CD4-positive, alpha-beta T cell treated with Interleukin-1 beta for 1 hour (primary cell): ENCODE measurements around the gene UGT1A9.

Experiments
- DNase-seq, 2 donors: peaks; one replicate each; pipeline ENCODE4 v3.0.0-alpha.2; 2020 to 2022

UGT1A9 gene

GRCh38 chr2:233819884-233820773, 148.4 kb downstream of the UGT1A9 start:
- no peak for DNase-seq

GRCh38 chr2:233820774-233821105, 149.0 kb downstream of the UGT1A9 start:
- no peak for DNase-seq

- no peak for DNase-seq
Measured at GRCh38 chr2:233821196-233821595, 149.5 kb downstream of the UGT1A9 start.

GRCh38 chr2:233821709-233822100, 150.0 kb downstream of the UGT1A9 start:
- no peak for DNase-seq

- no peak for DNase-seq
Measured at GRCh38 chr2:233822101-233822771, 150.5 kb downstream of the UGT1A9 start.
